GM12865 (cell line): ENCODE data around the gene CRISPLD2.

Source experiments
- DNase-seq: peaks from one replicate; pipeline ENCODE4 v3.0.0; 2010; ENCODE audit warnings: low read depth
- H3K4me3 ChIP-seq: 2 replicates; pipeline ENCODE4 v1.5.1; 2011; ENCODE audit warnings: mild to moderate bottlenecking, low read depth, low read length, control low read depth
- TF ChIP-seq, protein P1 (sequence below): IDR thresholded peaks from 2 replicates; pipeline ENCODE4 v1.5.1; 2011; ENCODE audit warnings: low read length, control low read depth, low read depth, inconsistent platforms; ENCODE audit not compliant: insufficient read depth; ENCODE audit errors: missing control alignments

CRISPLD2 gene

DNA sequence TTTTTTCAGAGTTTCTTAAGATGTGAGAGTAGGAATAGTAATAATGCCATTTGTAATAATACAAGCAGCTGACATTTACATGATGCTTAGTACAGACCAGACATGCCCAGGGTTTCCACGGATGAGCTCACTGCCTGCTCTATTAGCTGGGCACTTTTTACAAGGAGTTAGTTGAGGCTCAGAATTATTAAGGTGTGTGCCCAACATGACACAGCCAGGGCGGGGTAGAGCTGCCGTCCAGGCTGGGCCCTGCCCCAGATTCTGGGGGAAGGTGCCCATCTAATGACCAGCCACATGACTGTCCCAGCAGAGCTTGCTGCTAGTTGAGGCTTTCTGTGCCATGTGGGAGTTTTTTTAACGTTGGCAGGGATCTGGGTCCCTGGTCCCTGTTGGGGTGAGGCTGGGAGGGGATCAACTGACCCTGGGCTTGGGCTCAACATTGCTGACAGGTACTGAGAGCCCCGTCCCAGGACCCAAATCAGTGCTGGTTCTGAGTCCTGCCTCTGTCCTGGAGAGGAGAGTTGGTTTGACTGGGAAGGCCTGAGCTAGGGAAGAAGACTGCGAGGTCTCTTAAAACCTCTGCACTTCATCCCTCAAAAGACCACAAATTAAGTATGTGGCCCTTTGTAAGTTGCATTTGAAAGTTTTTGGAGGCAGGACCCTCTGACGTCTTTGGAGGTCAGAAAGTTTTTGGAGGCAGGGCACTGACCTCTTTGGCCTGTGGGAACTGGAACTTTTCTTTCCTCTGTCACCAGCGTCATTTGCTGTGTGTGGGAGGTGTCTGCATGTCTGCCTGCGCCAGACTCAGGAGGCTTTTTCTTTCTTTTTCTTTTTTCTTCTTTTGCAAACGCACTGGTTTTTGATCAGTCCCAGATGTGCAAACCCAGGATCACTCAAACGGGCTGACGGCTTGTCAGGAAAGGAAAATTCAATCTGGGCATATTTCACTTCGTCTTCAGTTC lies 2.2 kb downstream of the CRISPLD2 start:
- DNase-seq: no peak
- TF ChIP-seq, protein P1, sequence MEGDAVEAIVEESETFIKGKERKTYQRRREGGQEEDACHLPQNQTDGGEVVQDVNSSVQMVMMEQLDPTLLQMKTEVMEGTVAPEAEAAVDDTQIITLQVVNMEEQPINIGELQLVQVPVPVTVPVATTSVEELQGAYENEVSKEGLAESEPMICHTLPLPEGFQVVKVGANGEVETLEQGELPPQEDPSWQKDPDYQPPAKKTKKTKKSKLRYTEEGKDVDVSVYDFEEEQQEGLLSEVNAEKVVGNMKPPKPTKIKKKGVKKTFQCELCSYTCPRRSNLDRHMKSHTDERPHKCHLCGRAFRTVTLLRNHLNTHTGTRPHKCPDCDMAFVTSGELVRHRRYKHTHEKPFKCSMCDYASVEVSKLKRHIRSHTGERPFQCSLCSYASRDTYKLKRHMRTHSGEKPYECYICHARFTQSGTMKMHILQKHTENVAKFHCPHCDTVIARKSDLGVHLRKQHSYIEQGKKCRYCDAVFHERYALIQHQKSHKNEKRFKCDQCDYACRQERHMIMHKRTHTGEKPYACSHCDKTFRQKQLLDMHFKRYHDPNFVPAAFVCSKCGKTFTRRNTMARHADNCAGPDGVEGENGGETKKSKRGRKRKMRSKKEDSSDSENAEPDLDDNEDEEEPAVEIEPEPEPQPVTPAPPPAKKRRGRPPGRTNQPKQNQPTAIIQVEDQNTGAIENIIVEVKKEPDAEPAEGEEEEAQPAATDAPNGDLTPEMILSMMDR: no peak
- H3K4me3 ChIP-seq: no peak overlapping the region

DNA sequence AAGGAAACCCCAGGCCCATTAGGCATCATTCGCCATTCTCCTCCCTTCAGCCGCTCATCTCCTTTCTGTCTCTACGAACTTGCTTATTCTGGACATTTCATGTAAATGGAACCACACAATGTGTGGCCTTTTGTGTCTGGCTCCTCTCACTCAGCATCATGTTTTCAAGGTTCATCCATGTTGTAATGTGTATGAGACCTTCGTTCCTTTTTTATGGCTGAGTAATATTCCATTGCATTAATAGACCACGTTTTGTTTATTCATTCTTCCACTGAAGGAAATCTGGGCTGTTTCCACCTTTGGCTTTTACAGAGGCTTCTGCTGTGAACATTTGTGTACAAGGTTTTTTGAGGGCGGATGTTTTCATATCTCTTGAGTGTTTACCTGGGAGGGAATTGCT lies 3.2 kb downstream of the CRISPLD2 start:
- H3K4me3 ChIP-seq: no peak overlapping the region
- TF ChIP-seq, protein P1: no peak
- DNase-seq: no peak

DNA sequence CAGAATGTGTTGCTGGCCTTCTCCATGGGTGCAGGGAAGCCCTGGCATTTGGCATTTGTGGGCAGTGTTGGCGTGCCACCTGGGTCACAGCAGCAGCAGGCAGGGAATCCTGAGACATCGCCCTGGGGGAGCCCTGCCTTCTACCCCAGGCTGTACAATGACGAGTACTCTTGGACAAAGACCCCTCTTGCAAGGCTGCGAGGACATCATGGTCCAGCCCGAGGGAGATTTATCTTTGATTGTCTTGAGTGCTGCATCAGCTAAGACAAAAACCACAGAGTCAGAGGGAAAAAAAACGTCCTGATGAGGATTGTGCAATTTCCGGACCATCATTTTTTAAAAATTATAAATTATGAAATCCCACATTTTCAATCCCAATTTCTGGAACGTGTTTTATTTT lies 3.7 kb downstream of the CRISPLD2 start:
- DNase-seq: no peak
- no peak overlapping the region for H3K4me3 ChIP-seq
- TF ChIP-seq, protein P1: no peak

DNA sequence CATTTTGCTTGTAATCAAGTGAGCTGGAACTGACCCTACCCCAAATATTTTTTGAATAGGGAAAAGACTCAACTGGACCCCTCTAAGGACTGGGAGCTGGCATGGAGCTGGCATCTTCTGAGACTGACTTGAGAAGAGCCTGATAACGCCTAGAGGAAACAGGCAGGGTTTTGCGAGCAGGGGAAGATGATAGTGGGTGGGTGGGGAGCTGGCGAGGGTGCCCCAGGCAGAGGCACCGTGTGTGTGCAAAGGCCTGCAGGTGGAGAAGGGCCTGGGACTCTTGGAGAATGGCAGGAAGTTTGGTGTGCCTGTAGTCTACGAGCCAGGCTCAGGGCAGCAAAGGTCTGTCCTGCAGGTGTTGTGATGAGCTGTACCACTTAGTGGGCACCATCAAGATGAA lies 4.1 kb downstream of the CRISPLD2 start:
- TF ChIP-seq, protein P1: no peak
- H3K4me3 ChIP-seq: no peak overlapping the region
- no peak for DNase-seq

DNA sequence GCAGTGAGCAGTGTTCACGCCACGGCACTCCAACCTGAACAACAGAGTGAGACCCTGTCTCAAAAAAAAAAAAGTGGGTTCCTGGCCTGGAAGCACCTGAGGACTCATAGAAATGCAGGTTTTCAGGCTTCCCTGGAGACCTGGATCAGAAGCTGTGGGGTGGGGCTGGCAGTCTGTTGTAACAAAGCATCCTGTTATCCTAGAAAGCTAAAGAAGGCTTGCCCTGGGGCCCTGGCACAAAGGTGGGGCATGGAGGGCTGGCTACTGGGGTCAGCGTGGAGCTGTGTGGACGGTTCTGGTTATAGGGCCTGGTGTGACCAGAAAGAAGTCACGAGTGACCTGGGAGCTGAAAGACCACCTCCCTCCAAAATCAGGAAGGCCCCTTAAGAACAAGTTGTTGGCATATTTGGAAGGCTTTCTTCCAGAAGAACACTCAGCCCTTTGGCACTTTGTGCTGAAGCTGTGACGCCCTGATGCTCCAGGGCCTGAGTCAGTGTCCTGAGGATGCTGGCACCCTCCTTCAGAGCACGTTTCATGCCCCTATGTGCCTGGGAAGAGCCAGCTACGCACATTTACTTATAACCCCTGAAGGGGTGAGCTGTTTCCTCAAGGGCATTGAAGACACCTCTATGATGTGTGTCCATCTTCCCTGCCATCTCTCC lies 6.2 kb downstream of the CRISPLD2 start:
- no peak for DNase-seq
- H3K4me3 ChIP-seq: no peak overlapping the region
- TF ChIP-seq, protein P1: no peak

DNA sequence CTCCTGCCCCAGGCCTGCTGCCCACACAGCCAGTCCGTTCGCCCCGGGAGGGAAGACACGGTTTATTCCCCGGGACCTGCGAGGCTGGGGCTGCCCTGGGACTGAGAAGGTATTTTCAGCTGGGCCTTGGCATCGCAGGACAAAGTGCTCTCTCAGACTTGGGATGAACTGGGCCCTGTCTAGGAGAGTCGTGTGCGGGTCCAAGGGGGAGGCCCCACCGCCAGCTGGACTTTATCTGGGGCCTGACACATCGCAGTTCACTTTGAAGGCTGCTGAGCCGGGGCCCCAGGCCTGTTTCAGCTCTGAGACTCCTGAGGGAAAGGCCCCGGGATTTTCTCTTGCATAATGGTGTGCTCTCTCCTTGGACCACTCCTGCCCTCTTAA lies 6.8 kb downstream of the CRISPLD2 start:
- TF ChIP-seq, protein P1: no peak
- H3K4me3 ChIP-seq: no peak overlapping the region
- no peak for DNase-seq
